Measurements from ENCODE around the gene ZDHHC5. TPM values are rescaled to one million over a fixed set of nuclear protein-coding genes. Genes with fewer than 3 reads are reported as not detected.

Gene ZDHHC5
- total and polyA plus RNA-seq, 9 donors: 19.9 to 62.6 (median 39.9) TPM

- H3K4me1 ChIP-seq (ENCODE audit: insufficient read depth): no peaks in the 10 kb centered on the region
- TF ChIP-seq POLR2A (IDR thresholded peaks at IDR 0.05): no peak
- TF ChIP-seq, protein P1, sequence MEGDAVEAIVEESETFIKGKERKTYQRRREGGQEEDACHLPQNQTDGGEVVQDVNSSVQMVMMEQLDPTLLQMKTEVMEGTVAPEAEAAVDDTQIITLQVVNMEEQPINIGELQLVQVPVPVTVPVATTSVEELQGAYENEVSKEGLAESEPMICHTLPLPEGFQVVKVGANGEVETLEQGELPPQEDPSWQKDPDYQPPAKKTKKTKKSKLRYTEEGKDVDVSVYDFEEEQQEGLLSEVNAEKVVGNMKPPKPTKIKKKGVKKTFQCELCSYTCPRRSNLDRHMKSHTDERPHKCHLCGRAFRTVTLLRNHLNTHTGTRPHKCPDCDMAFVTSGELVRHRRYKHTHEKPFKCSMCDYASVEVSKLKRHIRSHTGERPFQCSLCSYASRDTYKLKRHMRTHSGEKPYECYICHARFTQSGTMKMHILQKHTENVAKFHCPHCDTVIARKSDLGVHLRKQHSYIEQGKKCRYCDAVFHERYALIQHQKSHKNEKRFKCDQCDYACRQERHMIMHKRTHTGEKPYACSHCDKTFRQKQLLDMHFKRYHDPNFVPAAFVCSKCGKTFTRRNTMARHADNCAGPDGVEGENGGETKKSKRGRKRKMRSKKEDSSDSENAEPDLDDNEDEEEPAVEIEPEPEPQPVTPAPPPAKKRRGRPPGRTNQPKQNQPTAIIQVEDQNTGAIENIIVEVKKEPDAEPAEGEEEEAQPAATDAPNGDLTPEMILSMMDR (IDR thresholded peaks at IDR 0.05): no peak
- TF ChIP-seq EP300 (IDR thresholded peaks at IDR 0.05): no peak
- H3K27ac ChIP-seq: no peak overlapping the region
- no peak overlapping the region for H3K4me3 ChIP-seq
- WGBS, 3 donors: 56 to 63% (median 57%) methylated on average over 2 of the region's 2 CpGs
- no peak for DNase-seq
- H3K27me3 ChIP-seq: no peaks in the 10 kb centered on the region
- no peaks in the 10 kb centered on the region for H3K36me3 ChIP-seq
- intact Hi-C loops (cut with DNase I): no loop called here
- no peaks in the 10 kb centered on the region for H3K9me3 ChIP-seq
Measured at GRCh38 chr11:57727185-57727584, 59.3 kb downstream of the ZDHHC5 start.

DNA sequence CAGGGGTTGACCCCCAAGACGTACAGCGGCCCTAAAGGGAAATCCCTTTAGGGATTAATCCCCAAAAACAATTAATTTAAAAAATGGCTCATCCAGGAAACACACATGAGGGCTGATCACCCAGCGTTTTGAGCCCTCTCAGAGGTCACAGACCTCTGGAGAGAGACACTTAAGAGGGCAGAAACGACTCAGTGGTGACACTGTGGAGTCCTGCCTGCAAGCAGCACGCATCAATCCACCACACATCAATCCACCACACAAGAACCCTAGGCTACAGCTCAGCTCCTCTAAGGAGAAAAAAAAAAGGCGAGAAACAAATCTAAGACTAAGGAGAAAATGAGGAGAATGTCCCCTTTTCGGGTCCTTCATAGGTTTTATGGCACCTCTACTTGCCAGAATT lies 60.9 kb downstream of the ZDHHC5 start:
- Histone ChIP-seq H3K27ac (no peak overlapping the region), H3K4me1 (ENCODE audit: insufficient read depth) (no peaks in the 10 kb centered on the region), H3K4me3 (no peak overlapping the region), H3K36me3 (no peaks in the 10 kb centered on the region), H3K9me3 (no peaks in the 10 kb centered on the region), H3K27me3 (no peaks in the 10 kb centered on the region)
- no peak for DNase-seq
- TF ChIP-seq POLR2A (IDR thresholded peaks at IDR 0.05): no peak
- TF ChIP-seq EP300 (IDR thresholded peaks at IDR 0.05): no peak
- intact Hi-C loops (cut with DNase I): no loop called here
- 71 to 76% (median 72%) methylated on average over 7 of the region's 7 CpGs for WGBS, 3 donors

DNA sequence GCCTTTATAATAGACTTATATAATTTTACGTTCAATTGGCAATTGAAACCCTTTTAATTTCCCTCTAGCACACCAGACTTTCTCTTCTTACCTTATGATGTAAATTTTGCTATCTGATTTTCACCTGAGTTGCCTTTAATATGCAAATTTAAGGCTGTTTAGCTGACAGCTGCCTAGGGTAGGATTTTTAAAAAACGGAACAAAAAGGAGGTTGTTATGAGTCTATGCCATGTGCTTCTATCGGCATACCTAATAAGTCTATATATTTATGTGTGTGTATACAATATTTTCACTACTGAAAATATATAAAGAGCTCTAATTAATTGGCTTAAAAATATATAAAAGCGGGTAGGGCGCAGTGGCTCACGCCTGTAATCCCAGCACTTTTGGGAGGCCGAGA lies 61.6 kb downstream of the ZDHHC5 start:
- H3K36me3 ChIP-seq: no peaks in the 10 kb centered on the region
- H3K4me3 ChIP-seq: no peak overlapping the region
- no peak overlapping the region for H3K27ac ChIP-seq
- no peak for DNase-seq
- no peaks in the 10 kb centered on the region for H3K27me3 ChIP-seq
- WGBS, 3 donors: 93 to 95% (median 94%) methylated on average over 7 of the region's 7 CpGs
- no peaks in the 10 kb centered on the region for H3K4me1 ChIP-seq (ENCODE audit: insufficient read depth)
- no peak for TF ChIP-seq POLR2A (IDR thresholded peaks at IDR 0.05)
- TF ChIP-seq, protein P1 (IDR thresholded peaks at IDR 0.05): no peak
- TF ChIP-seq EP300 (IDR thresholded peaks at IDR 0.05): no peak
- no peaks in the 10 kb centered on the region for H3K9me3 ChIP-seq
- intact Hi-C loops (cut with DNase I): no loop called here

DNA sequence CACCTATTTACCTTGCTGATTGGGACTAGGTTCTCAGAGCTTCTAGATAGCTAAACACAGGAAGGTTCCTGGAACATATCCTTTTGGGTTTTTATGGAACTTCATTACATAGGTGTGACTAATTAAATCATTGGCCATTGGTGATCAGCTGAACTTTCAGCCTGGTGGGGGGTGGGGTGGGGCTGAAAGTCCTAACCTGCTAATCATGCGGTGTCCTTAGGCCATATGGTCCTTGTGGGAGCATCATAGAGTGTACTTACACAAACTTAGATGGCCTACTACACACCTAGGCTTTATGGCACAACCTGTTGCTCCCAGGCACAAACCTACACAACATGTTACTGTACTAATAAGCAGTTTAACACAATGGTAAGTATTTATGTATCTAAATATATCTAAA lies 64.7 kb downstream of the ZDHHC5 start:
- Histone ChIP-seq H3K27ac (no peak overlapping the region), H3K27me3 (no peaks in the 10 kb centered on the region), H3K36me3 (no peaks in the 10 kb centered on the region), H3K4me3 (no peak overlapping the region), H3K4me1 (ENCODE audit: insufficient read depth) (no peaks in the 10 kb centered on the region), H3K9me3 (no peaks in the 10 kb centered on the region)
- DNase-seq: no peak
- no peak for TF ChIP-seq POLR2A (IDR thresholded peaks at IDR 0.05)
- TF ChIP-seq, protein P1 (IDR thresholded peaks at IDR 0.05): no peak
- no peak for TF ChIP-seq EP300 (IDR thresholded peaks at IDR 0.05)
- 75 to 97% (median 96%) methylated on average over 1 of the region's 1 CpG for WGBS, 3 donors
- intact Hi-C loops (cut with DNase I): no loop called here

DNA sequence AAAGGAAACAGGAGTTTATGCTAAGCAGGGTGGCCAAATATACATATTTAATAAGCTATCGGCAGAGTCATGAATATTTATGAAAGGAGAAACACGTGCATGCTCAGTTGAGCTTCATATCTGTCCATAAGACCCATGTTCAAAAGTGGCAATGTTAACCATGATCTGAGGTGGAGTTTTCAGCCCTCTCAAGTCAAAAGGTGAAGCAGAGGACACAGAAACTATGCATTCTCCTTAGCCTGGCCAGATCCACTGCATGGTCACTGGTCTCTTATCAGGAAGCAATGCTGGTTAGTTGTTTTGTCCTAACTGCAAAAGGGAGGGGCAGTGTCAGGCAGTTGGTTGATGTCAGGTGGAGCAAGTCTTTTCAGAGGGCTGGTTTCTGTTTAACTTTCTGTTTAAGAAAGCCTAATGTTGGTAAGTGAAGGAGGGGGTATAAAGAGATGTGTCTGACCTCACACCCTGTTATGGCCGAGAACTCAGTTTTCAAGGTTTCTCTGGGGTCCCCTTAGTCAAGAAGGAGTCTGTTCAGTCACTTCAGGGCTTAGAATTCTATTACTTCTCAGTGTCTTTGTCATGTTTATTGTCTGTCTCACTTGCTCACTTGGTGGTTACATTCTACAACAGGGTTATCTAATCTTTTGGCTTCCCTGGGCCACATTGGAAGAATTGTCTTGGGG lies 67.8 kb downstream of the ZDHHC5 start:
- intact Hi-C loops (cut with DNase I): no loop called here
- H3K4me3 ChIP-seq: no peak overlapping the region
- H3K4me1 ChIP-seq (ENCODE audit: insufficient read depth): no peaks in the 10 kb centered on the region
- TF ChIP-seq EP300 (IDR thresholded peaks at IDR 0.05): no peak
- TF ChIP-seq, protein P1 (IDR thresholded peaks at IDR 0.05): no peak
- no peak for TF ChIP-seq POLR2A (IDR thresholded peaks at IDR 0.05)
- 69 to 76% (median 73%) methylated on average over 3 of the region's 3 CpGs for WGBS, 3 donors
- no peaks in the 10 kb centered on the region for H3K36me3 ChIP-seq
- DNase-seq: no peak
- no peak overlapping the region for H3K27ac ChIP-seq
- H3K9me3 ChIP-seq: no peaks in the 10 kb centered on the region
- H3K27me3 ChIP-seq: no peaks in the 10 kb centered on the region
